Liver (tissue), 3 donors: Measurements from ENCODE around the gene TLCD3A.

Source experiments
- ATF3 ChIP-seq: IDR thresholded peaks from 2 replicates; pipeline ENCODE4 v1.6.1; 2016; ENCODE audit warnings: antibody characterized with exemption
- CTCF ChIP-seq: fragments of 150-350 bp; IDR thresholded peaks from 2 replicates; pipeline ENCODE4 v1.5.1; 2017; ENCODE audit warnings: improper control_type of control experiment, low read depth, low read length; ENCODE audit not compliant: missing input control
- HNF4G ChIP-seq: IDR thresholded peaks from 2 replicates; pipeline ENCODE4 v1.6.1; 2016; ENCODE audit warnings: antibody characterized with exemption
- JUND ChIP-seq, 2 donors: IDR thresholded peaks; 2 replicates each; pipeline ENCODE4 v1.6.1; 2016; ENCODE audit warnings: antibody characterized with exemption in 2 of 2
- RAD21 ChIP-seq, 2 donors: IDR thresholded peaks; 2 replicates each; pipeline ENCODE4 v1.6.1; 2016; ENCODE audit warnings: antibody characterized with exemption in 2 of 2, mild to moderate bottlenecking in 2 of 2
- REST ChIP-seq: IDR thresholded peaks from 2 replicates; pipeline ENCODE4 v1.6.1; 2016; ENCODE audit warnings: antibody characterized with exemption, mild to moderate bottlenecking
- TAF1 ChIP-seq: conservative IDR thresholded peaks from 2 replicates; pipeline ENCODE4 v1.6.1; 2016; ENCODE audit warnings: antibody characterized with exemption, mild to moderate bottlenecking
- YY1 ChIP-seq: IDR thresholded peaks from 2 replicates; pipeline ENCODE4 v1.6.1; 2016; ENCODE audit warnings: antibody characterized with exemption, mild to moderate bottlenecking
- TF ChIP-seq, protein P1 (sequence below): IDR thresholded peaks from 2 replicates; pipeline ENCODE4 v1.6.1; 2016; ENCODE audit warnings: antibody characterized with exemption
- donor health status: healthy.
- donor health status: healthy.

GRCh38 chr17:746783-747629 is 14.6 kb downstream of the TLCD3A start:
- TF ChIP-seq CTCF: no peak
- TF ChIP-seq JUND (IDR thresholded peaks at IDR 0.05): no peak
- TF ChIP-seq YY1: no peak
- TF ChIP-seq ATF3: no peak
- TF ChIP-seq REST: no peak
- TF ChIP-seq, protein P1, sequence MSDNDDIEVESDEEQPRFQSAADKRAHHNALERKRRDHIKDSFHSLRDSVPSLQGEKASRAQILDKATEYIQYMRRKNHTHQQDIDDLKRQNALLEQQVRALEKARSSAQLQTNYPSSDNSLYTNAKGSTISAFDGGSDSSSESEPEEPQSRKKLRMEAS: no peak
- TF ChIP-seq HNF4G: no peak
- no peak for TF ChIP-seq RAD21 (IDR thresholded peaks at IDR 0.05)
- no peak for TF ChIP-seq TAF1
